GM18873 (cell line): ENCODE measurements around the gene FGFR3.

ENCODE experiments used
- ATAC-seq: cut with Tn5 transposase; IDR thresholded peaks from one replicate; pipeline ENCODE4 v1.9.1; 2021; ENCODE audit warnings: mild to moderate bottlenecking, moderate library complexity, moderate number of reproducible peaks; ENCODE audit not compliant: unreplicated experiment, low FRiP score

Gene FGFR3

DNA sequence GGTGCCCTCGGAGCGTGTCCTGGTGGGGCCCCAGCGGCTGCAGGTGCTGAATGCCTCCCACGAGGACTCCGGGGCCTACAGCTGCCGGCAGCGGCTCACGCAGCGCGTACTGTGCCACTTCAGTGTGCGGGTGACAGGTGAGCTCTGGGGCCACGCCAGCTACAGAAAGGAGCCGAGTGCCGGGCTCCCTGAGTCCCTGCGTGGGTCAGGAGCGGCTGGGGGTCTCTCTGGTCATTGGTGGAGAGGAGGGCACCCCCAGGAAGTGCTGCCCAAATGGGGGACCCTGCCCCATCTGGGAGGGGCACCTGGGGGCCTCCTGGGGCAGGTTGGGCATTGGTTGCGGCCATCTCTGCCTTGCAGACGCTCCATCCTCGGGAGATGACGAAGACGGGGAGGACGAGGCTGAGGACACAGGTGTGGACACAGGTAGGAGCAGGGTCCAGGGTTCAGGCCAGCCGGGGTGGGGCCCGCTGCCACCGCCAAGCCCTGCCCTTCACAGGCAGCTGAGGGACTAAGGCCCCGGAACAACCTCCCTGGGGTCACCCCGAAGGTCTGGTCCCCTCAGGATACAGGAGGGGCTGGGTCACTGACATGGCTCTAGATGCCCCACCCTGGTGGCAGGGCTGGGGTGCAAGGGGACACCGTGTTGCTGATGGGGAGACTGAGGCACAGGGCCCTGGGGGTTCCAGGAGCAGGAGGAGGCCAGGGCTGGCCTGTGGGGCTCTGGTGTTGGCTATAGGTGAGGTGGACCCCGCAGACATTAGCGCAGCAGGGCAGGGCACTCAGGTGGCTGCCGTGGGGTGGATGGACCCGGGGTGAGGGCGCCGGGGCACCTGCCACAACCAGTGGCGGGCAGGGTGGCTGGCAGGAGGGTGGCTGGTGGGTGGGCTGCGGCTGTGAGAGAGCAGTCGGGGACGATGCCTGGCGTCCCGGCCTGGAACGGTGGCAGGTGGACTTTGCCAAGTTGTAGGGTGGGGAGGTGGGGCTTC lies 6.6 kb downstream of the FGFR3 start:
- ATAC-seq, result no peak

DNA sequence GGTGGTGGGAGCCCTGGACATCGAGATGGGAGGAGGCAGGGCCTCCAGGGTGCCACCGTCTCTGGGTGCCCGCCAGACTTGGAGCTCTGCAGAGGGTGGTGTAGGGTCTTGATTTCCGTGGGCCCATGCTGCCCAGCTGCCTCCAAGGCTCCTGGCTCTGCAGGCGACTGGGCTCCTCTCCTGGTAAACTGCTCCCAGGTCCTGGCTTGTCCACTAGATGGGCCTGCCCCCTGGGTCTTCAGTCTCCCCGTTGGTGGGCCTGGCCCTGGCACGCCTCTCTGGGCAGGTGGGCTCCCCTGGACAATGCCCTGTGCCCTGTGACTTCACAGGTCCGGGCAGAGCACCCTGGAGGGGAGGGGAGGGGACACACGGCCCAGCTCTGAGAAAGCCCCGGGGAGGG lies 7.7 kb downstream of the FGFR3 start:
- ATAC-seq, result no peak

DNA sequence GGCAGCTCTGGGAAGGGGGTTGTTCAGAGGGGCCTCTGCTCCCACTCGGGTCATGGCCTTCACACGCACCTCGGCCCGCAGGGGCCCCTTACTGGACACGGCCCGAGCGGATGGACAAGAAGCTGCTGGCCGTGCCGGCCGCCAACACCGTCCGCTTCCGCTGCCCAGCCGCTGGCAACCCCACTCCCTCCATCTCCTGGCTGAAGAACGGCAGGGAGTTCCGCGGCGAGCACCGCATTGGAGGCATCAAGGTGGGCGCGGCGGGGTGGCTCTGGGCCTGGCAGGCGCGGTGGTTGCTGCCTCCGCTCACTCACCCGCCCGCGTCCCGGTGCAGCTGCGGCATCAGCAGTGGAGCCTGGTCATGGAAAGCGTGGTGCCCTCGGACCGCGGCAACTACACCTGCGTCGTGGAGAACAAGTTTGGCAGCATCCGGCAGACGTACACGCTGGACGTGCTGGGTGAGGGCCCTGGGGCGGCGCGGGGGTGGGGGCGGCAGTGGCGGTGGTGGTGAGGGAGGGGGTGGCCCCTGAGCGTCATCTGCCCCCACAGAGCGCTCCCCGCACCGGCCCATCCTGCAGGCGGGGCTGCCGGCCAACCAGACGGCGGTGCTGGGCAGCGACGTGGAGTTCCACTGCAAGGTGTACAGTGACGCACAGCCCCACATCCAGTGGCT lies 8.3 kb downstream of the FGFR3 start:
- ATAC-seq, result no peak

DNA sequence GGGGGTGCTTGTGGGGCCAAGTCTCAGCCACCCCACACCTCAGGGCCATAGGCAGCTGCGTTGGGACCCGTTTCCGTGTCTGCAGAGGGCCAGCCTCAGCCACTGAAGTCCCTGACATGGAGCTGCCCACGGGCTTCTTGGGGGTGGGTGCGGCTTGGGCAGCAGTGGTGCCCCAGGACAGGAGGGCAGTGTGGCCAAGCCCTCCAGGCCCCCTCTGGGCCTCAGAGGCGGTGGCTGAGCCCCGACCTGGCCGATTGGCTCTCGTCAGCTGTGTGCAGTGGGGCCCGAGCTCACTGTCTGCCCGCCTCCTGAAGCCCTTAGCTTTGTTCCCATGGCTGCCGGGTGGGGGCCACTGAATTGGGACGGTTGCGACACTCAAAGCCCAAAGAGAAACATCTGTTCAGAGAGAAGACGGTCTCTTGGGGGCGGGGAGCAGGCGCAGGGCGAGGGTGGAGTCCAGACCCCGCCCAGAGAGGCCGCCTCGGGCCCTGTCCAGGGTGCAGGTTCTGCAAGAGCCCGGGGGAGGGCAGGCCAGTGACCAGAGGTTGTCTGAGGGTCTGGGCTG lies 9.1 kb downstream of the FGFR3 start:
- ATAC-seq, result no peak

DNA sequence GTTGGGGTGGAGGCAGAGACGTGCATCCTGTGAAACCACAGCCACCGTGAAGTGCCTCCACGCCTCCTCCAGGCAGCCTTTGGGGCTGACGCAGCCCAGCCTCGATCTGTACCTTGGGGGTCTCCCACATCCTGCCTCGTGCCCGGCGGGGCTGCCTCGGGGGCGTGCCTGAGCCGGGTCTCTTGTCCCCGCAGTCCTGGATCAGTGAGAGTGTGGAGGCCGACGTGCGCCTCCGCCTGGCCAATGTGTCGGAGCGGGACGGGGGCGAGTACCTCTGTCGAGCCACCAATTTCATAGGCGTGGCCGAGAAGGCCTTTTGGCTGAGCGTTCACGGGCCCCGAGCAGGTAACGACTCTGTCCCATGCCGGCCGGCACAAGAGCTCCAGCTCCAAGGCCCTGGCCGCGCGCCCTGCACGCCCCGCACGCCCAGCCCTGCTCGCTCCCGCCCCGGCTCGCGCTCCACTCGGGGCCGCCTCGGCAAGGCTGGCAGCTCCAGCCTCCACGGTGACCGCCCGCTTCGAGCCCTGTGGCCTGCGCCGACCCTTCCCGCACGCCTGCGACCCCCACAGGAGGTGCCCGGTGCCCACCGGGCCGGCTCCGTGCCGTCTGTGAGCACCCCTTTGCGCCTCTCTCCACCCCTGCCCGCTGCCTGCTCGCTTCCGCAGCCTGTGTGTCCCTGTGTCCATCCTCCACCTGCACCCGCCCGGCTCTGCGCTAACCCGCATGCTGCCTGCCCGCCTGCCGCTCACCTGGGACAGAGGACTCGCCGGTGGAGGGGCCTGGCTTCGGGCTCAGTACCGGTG lies 9.8 kb downstream of the FGFR3 start:
- no peak for ATAC-seq

DNA sequence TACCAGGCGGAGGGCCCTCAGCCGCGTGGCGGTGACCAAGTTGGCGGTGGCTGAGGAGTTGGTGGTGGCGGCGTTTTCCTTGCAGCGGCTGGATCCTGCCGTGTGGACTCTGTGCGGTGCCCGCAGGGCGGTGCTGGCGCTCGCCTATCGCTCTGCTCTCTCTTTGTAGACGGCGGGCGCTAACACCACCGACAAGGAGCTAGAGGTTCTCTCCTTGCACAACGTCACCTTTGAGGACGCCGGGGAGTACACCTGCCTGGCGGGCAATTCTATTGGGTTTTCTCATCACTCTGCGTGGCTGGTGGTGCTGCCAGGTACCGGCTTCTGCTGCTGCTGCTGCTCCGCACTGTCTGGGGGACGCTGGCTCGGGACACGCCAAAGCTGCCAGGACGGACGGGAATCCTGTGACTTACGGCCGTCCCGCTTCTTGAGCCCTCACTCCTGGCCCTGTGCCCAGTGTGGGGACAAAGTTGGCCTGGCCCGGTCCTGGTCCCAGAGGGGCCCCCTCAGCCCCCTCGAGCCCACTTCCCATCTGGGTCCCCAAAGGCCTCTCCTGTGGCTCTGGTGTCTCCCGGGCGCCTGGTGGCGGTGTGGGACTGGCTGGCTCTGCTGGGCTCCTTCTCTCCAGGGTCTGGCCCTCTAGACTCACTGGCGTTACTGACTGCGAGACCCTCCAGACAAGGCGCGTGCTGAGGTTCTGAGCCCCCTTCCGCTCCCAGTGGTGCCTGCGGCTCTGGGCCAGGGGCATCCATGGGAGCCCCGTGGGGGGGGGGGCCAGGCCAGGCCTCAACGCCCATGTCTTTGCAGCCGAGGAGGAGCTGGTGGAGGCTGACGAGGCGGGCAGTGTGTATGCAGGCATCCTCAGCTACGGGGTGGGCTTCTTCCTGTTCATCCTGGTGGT lies 10.7 kb downstream of the FGFR3 start:
- no peak for ATAC-seq

DNA sequence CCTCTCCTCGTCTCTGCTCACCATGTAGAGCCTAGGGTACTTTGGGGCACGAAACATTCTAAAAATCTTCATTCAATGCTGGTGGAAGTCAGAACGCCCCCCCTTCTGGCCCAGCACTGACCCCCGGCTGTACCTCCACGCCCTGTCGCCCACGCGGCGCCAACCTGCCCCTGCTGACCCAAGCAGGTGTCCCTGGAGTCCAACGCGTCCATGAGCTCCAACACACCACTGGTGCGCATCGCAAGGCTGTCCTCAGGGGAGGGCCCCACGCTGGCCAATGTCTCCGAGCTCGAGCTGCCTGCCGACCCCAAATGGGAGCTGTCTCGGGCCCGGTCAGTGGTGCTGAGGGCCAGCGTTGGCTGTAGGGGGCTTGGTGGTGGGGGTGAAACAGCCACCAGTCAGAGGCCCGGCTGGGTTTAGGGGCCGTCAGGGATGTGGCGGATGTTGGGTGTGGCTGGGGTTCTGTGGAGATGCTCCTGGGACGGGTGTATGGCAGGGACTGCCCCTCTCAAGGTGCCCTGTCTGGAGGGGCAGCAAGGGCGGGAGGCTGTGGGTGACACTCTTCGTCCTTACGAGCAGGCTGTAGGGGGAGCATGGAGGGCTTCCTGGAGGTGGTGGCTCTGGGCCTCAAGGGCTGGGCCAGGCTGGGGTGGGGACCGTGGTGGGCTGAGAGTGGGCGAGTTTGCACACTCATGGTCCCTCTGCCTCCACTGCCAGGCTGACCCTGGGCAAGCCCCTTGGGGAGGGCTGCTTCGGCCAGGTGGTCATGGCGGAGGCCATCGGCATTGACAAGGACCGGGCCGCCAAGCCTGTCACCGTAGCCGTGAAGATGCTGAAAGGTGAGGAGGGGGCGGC lies 11.8 kb downstream of the FGFR3 start:
- ATAC-seq, result no peak

DNA sequence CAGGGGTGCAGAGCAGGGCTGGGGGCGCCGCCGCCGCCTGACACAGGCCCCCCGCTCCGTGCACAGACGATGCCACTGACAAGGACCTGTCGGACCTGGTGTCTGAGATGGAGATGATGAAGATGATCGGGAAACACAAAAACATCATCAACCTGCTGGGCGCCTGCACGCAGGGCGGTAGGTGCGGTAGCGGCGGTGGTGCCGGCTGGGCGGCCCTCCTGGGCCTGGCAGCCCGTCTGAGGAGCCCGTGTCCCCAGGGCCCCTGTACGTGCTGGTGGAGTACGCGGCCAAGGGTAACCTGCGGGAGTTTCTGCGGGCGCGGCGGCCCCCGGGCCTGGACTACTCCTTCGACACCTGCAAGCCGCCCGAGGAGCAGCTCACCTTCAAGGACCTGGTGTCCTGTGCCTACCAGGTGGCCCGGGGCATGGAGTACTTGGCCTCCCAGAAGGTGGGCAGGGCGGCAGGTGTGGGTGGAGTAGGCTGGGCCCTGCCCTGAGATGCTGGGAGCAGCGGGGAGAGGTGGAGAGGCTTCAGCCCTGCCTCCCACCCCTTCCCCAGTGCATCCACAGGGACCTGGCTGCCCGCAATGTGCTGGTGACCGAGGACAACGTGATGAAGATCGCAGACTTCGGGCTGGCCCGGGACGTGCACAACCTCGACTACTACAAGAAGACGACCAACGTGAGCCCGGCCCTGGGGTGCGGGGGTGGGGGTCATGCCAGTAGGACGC lies 12.6 kb downstream of the FGFR3 start:
- ATAC-seq, result no peak

DNA sequence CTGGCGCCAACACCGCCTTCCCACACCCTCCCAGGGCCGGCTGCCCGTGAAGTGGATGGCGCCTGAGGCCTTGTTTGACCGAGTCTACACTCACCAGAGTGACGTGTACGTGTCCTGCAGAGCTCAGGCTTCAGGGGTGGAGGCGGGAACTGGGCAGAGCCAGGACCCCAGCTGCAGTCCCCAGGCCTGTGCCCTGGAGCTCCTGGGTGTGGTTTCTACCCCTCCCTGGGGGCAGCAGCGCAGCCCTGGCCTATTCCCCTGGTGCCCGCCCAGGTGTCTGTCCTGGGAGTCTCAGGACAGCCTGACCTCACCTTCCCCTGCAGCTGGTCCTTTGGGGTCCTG lies 13.1 kb downstream of the FGFR3 start:
- no peak for ATAC-seq

DNA sequence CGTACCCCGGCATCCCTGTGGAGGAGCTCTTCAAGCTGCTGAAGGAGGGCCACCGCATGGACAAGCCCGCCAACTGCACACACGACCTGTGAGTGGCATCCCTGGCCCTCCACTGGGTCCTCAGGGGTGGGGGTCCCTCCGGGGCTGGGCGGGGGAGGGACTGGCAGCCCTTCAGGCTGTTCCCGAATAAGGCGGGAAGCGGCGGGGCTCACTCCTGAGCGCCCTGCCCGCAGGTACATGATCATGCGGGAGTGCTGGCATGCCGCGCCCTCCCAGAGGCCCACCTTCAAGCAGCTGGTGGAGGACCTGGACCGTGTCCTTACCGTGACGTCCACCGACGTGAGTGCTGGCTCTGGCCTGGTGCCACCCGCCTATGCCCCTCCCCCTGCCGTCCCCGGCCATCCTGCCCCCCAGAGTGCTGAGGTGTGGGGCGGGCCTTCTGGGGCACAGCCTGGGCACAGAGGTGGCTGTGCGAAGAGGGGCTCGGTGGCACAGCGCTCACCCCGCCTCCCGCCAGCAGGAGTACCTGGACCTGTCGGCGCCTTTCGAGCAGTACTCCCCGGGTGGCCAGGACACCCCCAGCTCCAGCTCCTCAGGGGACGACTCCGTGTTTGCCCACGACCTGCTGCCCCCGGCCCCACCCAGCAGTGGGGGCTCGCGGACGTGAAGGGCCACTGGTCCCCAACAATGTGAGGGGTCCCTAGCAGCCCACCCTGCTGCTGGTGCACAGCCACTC lies 13.7 kb downstream of the FGFR3 start:
- ATAC-seq, result no peak

DNA sequence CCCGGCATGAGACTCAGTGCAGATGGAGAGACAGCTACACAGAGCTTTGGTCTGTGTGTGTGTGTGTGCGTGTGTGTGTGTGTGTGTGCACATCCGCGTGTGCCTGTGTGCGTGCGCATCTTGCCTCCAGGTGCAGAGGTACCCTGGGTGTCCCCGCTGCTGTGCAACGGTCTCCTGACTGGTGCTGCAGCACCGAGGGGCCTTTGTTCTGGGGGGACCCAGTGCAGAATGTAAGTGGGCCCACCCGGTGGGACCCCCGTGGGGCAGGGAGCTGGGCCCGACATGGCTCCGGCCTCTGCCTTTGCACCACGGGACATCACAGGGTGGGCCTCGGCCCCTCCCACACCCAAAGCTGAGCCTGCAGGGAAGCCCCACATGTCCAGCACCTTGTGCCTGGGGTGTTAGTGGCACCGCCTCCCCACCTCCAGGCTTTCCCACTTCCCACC lies 14.3 kb downstream of the FGFR3 start:
- no peak for ATAC-seq

DNA sequence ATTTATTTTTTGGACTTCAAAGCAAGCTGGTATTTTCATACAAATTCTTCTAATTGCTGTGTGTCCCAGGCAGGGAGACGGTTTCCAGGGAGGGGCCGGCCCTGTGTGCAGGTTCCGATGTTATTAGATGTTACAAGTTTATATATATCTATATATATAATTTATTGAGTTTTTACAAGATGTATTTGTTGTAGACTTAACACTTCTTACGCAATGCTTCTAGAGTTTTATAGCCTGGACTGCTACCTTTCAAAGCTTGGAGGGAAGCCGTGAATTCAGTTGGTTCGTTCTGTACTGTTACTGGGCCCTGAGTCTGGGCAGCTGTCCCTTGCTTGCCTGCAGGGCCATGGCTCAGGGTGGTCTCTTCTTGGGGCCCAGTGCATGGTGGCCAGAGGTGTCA lies 15.3 kb downstream of the FGFR3 start:
- ATAC-seq, result no peak

DNA sequence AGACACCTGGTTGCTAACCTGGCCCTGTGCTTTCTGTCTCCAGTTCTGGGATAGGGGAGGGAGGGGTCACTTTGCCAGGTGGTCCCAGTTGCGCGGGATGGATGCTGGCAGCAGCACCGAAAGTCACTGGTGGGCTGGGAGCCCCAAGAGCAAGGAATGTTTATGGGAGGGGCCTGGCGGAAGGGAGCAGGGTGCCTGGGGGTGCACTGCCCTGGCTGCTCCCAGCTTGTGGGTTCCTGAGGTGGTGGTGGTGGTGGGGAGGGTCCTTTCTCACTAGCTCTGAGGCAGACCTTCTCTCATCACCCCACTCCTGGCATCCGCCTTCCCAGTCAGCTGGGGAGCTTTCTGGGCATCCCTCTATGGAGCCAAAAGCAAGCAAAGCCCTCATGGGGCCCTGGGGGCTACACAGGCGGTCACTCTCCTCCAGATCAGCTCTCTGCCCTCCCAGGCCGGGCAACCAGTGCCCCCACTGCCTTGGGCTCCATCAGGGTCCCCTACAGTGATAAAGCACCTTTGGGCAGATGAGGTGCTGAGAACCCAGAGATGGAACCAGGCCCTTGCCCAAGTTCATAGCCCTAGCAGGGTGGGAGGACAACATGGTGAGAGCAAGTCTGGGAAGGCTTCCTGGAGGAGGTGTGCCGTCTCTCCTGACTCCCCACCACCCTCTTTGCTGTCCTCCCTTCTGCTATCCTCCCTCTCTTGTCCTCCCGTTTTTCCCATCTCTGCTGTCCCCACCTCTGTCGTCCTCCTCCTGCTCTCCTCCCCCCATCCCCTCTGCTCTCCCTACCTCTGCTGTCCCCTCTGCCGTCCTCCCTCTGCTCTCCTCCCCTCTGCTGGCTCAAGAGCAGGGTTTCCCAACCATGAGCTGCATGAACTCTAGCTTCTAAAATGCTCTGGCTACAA lies 16.0 kb downstream of the FGFR3 start:
- ATAC-seq, result no peak

DNA sequence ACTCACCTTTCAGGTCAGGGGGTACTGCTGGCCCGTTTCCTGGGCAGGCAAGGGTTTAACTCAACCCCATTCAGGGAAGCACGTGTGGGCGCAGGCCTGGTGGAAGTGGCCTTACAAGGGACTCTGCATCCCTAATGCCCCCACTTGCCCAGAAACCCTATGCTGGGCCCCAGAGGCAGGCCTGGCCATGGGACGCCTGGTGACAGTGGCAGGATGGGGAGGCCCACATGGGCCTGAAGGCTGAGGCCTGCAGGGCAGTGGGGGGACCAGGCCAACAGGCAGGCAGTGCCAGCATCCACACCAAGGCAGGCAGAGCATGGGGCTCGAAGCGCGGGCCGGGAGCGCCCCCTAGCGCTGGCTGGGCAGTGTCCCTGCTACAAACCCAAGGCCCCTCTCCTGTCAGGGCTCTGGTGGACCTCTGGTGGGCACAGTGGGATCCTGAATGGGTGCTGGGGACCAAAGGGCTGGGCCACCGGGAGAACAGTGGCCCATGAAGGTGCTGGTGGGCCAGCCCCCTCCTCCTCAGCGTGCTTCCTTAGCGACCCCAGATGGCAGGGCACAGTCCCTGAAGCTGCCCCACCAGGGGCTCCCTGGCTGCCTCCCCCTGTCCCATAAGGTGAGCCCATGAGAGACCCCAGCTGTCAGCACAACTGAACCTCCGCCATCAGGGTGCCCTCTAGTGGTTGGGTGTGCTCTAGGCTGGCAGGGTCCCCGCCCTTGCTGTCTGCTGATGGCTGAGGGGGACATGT lies 16.8 kb downstream of the FGFR3 start:
- no peak for ATAC-seq

DNA sequence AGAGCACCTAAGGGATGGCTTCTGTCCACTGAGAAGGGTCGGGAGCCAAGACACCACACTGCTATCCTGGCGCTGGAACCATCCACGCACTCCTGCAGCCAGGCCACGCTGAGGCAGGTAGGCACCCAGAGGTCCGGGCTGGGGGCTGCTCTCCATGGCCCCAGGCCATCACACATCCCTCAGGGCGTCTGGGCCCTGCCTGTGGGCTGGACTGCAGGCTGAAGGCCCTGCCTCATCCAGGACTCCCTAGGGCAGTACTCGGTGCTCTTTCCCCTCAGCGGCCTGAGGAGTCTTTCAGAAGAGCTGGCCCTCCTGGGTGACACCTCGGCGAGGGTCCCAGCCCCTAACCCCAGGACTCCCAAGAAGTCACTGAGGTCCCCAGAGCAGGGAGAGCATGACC lies 17.7 kb downstream of the FGFR3 start:
- ATAC-seq, result no peak

DNA sequence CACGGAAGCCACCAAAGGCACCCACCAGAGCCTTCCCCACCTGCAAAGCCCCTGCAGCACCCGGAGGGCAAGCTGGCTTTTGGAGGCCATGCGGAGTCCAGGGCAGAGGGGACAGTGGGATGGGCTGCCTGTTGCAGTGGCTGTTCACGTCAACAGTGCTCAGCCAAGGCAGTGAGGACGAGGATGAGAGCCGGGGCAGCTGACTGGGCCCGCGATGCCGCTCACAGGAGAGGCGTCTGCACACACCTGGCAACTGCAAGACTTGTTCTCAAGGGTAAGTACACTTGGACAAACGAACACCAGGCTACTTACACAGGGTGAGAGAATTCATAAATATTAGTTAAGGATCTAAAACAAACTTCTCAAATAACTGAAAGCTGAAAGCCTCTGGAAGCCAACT lies 19.6 kb downstream of the FGFR3 start:
- no peak for ATAC-seq
